ENCODE data around the gene SLC7A1. TPM values are rescaled to one million over a fixed set of nuclear protein-coding genes. Genes with fewer than 3 reads are reported as not detected.

SLC7A1 gene
- total RNA-seq, 6 donors from 2014 or later, result 2.1 to 38.0 (median 21.5) TPM

DNA sequence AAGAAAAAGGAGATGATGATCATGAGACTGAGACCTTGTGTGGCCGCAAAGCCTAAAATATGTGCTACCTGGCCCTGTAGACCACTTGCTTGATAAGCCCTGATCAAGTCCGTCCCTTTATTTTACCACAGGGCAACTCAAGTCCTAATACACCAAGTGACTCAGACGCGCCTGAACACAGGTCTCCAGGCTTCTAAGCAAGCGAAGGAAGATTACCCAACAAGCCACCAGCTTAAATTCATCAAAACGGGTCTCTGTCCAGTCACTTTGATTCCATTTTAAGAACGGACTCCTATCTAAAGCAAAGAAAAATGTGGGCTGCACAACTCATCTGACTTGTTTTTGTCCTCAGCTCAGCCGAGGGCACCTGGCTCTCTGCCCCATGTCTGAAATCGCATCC lies 26.8 kb downstream of the SLC7A1 start:
- Histone ChIP-seq H3K9me3 (no peaks in the 10 kb centered on the region), H3K4me1 (peaks cover 0 to 6% (median 0%) of the 10 kb centered on the region in 4 donors), H3K27ac (no peak overlapping the region), H3K4me3 (no peak overlapping the region), H3K36me3 (no peaks in the 10 kb centered on the region), H3K27me3 (no peaks in the 10 kb centered on the region)
- no peak for ATAC-seq (ENCODE audit: low FRiP score in 2 of 2)
- no peak for DNase-seq
- 84 to 85% methylated on average over 9 of the region's 9 CpGs for WGBS, 2 donors
- no peak for TF ChIP-seq POLR2A (IDR thresholded peaks at IDR 0.05)
- TF ChIP-seq EP300 (IDR thresholded peaks at IDR 0.05), result no peak
- TF ChIP-seq POLR2AphosphoS5 (IDR thresholded peaks at IDR 0.05), result no peak
- TF ChIP-seq, protein P1, sequence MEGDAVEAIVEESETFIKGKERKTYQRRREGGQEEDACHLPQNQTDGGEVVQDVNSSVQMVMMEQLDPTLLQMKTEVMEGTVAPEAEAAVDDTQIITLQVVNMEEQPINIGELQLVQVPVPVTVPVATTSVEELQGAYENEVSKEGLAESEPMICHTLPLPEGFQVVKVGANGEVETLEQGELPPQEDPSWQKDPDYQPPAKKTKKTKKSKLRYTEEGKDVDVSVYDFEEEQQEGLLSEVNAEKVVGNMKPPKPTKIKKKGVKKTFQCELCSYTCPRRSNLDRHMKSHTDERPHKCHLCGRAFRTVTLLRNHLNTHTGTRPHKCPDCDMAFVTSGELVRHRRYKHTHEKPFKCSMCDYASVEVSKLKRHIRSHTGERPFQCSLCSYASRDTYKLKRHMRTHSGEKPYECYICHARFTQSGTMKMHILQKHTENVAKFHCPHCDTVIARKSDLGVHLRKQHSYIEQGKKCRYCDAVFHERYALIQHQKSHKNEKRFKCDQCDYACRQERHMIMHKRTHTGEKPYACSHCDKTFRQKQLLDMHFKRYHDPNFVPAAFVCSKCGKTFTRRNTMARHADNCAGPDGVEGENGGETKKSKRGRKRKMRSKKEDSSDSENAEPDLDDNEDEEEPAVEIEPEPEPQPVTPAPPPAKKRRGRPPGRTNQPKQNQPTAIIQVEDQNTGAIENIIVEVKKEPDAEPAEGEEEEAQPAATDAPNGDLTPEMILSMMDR (IDR thresholded peaks at IDR 0.05), result no peak

DNA sequence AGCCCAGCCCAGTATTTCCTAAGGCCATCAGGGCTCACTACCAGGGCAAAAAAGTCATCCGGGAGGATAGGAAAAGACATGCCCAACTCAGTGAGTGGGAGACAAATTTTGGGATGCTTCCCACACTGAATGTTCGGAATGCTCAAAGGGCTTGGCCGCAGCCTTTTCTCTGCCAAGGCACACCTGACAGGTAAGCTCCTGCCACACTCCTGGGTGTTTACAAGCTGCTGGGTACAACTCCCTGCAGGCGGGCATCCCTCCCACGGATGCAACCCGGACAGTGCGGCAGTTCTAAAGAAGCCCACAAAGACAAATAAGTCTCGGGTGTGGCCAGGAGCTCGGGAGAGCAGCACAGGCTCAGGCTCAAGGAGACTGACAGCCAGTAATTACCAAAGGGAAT lies 28.1 kb downstream of the SLC7A1 start:
- TF ChIP-seq POLR2AphosphoS5 (IDR thresholded peaks at IDR 0.05) (no peak), EP300 (IDR thresholded peaks at IDR 0.05) (no peak), POLR2A (IDR thresholded peaks at IDR 0.05) (no peak)
- TF ChIP-seq, protein P1 (IDR thresholded peaks at IDR 0.05), result no peak
- 80 to 90% methylated on average over 9 of the region's 9 CpGs for WGBS, 2 donors
- no peaks in the 10 kb centered on the region for H3K4me1 ChIP-seq
- no peaks in the 10 kb centered on the region for H3K27me3 ChIP-seq
- ATAC-seq (ENCODE audit: low FRiP score in 2 of 2), result peak in 1 of 2 donors; percentile 39
- H3K9me3 ChIP-seq, result no peaks in the 10 kb centered on the region
- no peak overlapping the region for H3K27ac ChIP-seq
- H3K4me3 ChIP-seq, result no peak overlapping the region
- H3K36me3 ChIP-seq, result no peaks in the 10 kb centered on the region
- DNase-seq, result no peak

DNA sequence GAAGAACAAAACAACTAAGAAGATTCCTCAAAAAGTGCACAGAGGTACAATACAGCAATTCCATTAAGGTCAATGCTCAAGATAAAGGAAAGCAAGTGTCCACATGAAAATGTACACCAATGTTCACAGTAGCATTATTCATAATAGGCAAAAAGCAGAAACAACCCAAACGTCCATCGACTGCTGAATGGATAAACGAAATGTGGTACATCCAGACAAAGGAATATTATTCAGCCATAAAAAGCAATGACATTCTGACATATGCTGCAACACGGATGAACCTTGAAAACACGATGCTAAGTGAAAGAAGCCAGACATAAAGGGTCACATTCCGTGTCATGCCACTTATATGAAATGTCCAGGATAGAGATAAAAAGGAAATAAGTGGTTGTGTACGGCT lies 29.3 kb downstream of the SLC7A1 start:
- H3K4me3 ChIP-seq, result no peak overlapping the region
- DNase-seq (no peak), ATAC-seq (ENCODE audit: low FRiP score in 2 of 2) (no peak)
- TF ChIP-seq EP300 (IDR thresholded peaks at IDR 0.05) (no peak), POLR2AphosphoS5 (IDR thresholded peaks at IDR 0.05) (no peak), POLR2A (IDR thresholded peaks at IDR 0.05) (no peak)
- TF ChIP-seq, protein P1 (IDR thresholded peaks at IDR 0.05), result no peak
- H3K27ac ChIP-seq, result no peak overlapping the region
- H3K4me1 ChIP-seq, result no peaks in the 10 kb centered on the region
- no peaks in the 10 kb centered on the region for H3K9me3 ChIP-seq
- H3K36me3 ChIP-seq, result no peaks in the 10 kb centered on the region
- no peaks in the 10 kb centered on the region for H3K27me3 ChIP-seq
- WGBS, 2 donors, result 93 to 96% methylated on average over 7 of the region's 7 CpGs

DNA sequence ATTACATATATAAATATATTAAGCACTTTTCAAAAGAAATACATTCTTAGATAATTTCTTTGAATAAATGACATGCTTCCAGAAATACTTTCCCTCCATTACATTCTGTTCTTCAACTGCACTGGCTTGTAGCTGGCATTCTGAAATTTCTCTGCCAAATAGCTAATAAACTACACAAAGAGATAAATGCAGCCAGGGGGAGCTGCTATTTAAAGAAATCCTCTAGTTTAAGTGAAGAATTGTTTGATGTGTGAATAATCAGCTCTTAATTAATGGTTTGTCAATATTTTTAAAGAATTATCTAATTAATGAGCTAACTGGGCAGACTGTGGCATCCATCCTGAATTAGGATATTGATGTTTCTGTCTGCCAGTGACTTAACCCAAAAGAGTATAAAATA lies 30.7 kb downstream of the SLC7A1 start:
- ATAC-seq (ENCODE audit: low FRiP score in 2 of 2), result no peak
- no peaks in the 10 kb centered on the region for H3K36me3 ChIP-seq

DNA sequence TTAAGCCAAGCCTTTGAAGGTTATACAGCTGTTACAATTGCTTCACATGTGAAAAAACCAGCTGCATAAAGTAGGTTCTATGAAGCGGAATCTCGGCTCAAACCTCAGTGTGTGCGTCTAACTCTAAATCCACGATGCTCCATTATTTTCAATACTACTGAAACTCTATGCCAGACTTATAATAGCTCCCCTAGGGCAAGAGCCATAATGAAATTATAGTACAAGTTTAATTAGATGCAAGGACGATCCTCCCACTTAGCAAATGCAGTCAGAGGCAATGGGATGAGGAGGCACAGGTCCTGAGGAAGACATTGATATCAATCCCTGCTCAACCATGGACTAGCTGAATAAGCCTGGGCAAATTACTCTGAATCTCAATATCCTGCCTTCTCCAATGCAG lies 31.1 kb downstream of the SLC7A1 start:
- ATAC-seq (ENCODE audit: low FRiP score in 2 of 2), result no peak

More for the DNA sequence above, 30.7 kb downstream of the SLC7A1 start:
- Histone ChIP-seq H3K9me3 (no peaks in the 10 kb centered on the region), H3K4me1 (no peaks in the 10 kb centered on the region), H3K4me3 (no peak overlapping the region), H3K27me3 (no peaks in the 10 kb centered on the region), H3K27ac (no peak overlapping the region)
- TF ChIP-seq POLR2AphosphoS5 (IDR thresholded peaks at IDR 0.05) (no peak), EP300 (IDR thresholded peaks at IDR 0.05) (no peak), POLR2A (IDR thresholded peaks at IDR 0.05) (no peak)
- TF ChIP-seq, protein P1 (IDR thresholded peaks at IDR 0.05), result no peak
- no peak for DNase-seq

More for the DNA sequence above, 31.1 kb downstream of the SLC7A1 start:
- Histone ChIP-seq H3K27me3 (no peaks in the 10 kb centered on the region), H3K27ac (no peak overlapping the region), H3K4me3 (no peak overlapping the region), H3K9me3 (no peaks in the 10 kb centered on the region), H3K4me1 (no peaks in the 10 kb centered on the region), H3K36me3 (no peaks in the 10 kb centered on the region)
- DNase-seq, result no peak
- TF ChIP-seq EP300 (IDR thresholded peaks at IDR 0.05), result no peak
- TF ChIP-seq, protein P1 (IDR thresholded peaks at IDR 0.05), result no peak
- no peak for TF ChIP-seq POLR2A (IDR thresholded peaks at IDR 0.05)
- TF ChIP-seq POLR2AphosphoS5 (IDR thresholded peaks at IDR 0.05), result no peak
- 88 to 95% methylated on average over 5 of the region's 5 CpGs for WGBS, 2 donors

Data from upper lobe of left lung (tissue), 6 donors.